Right atrium auricular region (tissue), 2 donors: Measurements from ENCODE around the gene GADL1. TPM values are rescaled to one million over a fixed set of nuclear protein-coding genes. Genes with fewer than 3 reads are reported as not detected.
A peak's percentile ranks its signal among the peaks of the same experiment; 100 is the strongest.

Experiments
- DNase-seq: peaks from one replicate; pipeline ENCODE4 v3.0.0-alpha.2; 2019; ENCODE audit warnings: low spot score
- H3K27ac ChIP-seq, 2 donors: fragments of 200-600 bp; sonication (generic); 1 replicate in 1 of 2; 2 replicates in 1 of 2; pipeline ENCODE4 v1.5.1; 2016 to 2019
- H3K27me3 ChIP-seq, 2 donors: fragments of 200-600 bp; sonication (generic); one replicate each; pipeline versions ENCODE4 v1.5.1 to v1.6.0; 2017 to 2019
- H3K36me3 ChIP-seq: fragments of 200-600 bp; sonication (generic); one replicate; pipeline ENCODE4 v1.5.1; 2016
- H3K4me1 ChIP-seq, 2 donors: fragments of 200-600 bp; sonication (generic); one replicate each; pipeline versions ENCODE4 v1.5.1 to v1.6.0; 2017 to 2019
- H3K4me3 ChIP-seq, 2 donors: fragments of 200-600 bp; sonication (generic); 1 replicate in 1 of 2; 2 replicates in 1 of 2; pipeline ENCODE4 v1.5.1; 2017 to 2019; ENCODE audit warnings: mild to moderate bottlenecking in 1 of 2, moderate library complexity in 1 of 2
- H3K9me3 ChIP-seq, 2 donors: fragments of 200-600 bp; sonication (generic); one replicate each; pipeline ENCODE4 v1.5.1; 2019
- total RNA-seq, 2 donors: library from RNA; depleted of rRNA; stranded (reverse); fragments of >200 nt; gene quantifications; one replicate each; pipeline ENCODE4 v1.1.0, GENCODE V29; 2016
- TF ChIP-seq, protein P1 (sequence below), 2 donors: fragments of 200-600 bp; sonication (generic); IDR thresholded peaks; one replicate each; pipeline ENCODE4 v1.5.1; 2019; ENCODE audit warnings: antibody characterized with exemption in 2 of 2

GADL1 gene
- total RNA-seq, 2 donors from 2014 or later = not detected

DNA sequence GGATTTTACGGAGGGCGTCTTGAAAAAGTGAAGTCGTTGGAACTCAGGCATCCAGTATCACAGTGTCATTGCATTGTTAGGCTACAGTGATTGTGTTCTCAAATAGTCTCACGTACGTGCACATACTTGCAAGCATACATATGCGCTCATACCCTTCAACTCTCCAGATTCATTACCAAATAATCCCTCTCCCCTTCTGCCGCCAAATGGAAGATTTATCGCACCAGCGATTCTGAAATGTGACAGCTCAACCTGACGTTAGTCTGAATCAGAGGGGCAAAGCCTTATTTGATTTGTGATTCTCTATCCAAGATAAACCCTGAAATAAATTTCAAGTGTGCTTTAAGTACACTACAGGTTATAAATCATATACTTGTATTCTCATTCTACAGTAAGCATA, 119.4 kb downstream of the GADL1 start:
- H3K27me3 ChIP-seq = no peaks in the 10 kb centered on the region
- H3K4me3 ChIP-seq = no peak overlapping the region
- no peaks in the 10 kb centered on the region for H3K36me3 ChIP-seq
- no peaks in the 10 kb centered on the region for H3K4me1 ChIP-seq
- H3K9me3 ChIP-seq = no peaks in the 10 kb centered on the region
- TF ChIP-seq, protein P1, sequence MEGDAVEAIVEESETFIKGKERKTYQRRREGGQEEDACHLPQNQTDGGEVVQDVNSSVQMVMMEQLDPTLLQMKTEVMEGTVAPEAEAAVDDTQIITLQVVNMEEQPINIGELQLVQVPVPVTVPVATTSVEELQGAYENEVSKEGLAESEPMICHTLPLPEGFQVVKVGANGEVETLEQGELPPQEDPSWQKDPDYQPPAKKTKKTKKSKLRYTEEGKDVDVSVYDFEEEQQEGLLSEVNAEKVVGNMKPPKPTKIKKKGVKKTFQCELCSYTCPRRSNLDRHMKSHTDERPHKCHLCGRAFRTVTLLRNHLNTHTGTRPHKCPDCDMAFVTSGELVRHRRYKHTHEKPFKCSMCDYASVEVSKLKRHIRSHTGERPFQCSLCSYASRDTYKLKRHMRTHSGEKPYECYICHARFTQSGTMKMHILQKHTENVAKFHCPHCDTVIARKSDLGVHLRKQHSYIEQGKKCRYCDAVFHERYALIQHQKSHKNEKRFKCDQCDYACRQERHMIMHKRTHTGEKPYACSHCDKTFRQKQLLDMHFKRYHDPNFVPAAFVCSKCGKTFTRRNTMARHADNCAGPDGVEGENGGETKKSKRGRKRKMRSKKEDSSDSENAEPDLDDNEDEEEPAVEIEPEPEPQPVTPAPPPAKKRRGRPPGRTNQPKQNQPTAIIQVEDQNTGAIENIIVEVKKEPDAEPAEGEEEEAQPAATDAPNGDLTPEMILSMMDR (IDR thresholded peaks at IDR 0.05) = no peak
- DNase-seq = no peak
- no peak overlapping the region for H3K27ac ChIP-seq

DNA sequence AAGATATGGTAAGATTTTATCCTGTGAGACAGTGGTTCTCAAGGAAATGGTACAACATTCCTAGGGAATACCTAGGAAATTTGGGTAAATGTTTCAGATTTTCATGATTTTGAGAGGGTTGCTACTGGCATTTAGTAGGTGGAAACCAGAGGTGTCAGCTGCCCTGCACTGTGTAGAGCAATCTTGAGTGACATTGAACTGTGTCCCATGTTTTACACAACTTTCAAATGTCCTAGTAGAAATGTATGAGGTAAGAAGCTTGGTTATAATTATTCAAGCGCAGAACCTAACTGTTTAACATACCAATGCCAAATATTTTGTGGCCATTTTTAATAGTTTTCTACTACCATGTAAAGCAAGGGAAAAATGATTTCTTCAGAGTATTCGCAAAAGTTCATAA, 120.4 kb downstream of the GADL1 start:
- Histone ChIP-seq H3K4me3 (no peak overlapping the region), H3K27ac (no peak overlapping the region), H3K9me3 (no peaks in the 10 kb centered on the region), H3K36me3 (no peaks in the 10 kb centered on the region), H3K4me1 (no peaks in the 10 kb centered on the region), H3K27me3 (no peaks in the 10 kb centered on the region)
- DNase-seq = no peak
- TF ChIP-seq, protein P1 (IDR thresholded peaks at IDR 0.05) = no peak

DNA sequence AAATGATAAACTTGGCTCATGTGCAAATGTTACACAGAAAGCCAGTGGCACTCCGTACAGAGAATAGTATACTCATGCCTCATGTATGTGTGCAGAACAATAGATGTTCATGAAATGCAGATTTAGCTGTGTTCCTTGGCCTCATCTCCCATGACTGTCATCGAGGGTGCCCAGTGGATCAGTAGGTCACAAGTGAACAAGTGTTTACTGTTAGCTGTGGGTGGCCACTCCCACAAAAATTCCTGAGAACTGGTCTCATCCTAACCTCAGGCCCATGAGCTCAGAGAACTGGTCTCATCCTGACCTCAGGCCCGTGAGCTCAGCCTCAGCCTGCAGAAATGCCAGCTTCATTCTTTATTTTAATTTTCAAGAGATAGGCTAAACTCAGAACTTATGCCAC, 124.1 kb downstream of the GADL1 start:
- Histone ChIP-seq H3K27me3 (no peaks in the 10 kb centered on the region), H3K4me1 (no peaks in the 10 kb centered on the region), H3K27ac (no peak overlapping the region), H3K4me3 (no peak overlapping the region), H3K36me3 (no peaks in the 10 kb centered on the region), H3K9me3 (no peaks in the 10 kb centered on the region)
- no peak for DNase-seq
- TF ChIP-seq, protein P1 (IDR thresholded peaks at IDR 0.05) = no peak

DNA sequence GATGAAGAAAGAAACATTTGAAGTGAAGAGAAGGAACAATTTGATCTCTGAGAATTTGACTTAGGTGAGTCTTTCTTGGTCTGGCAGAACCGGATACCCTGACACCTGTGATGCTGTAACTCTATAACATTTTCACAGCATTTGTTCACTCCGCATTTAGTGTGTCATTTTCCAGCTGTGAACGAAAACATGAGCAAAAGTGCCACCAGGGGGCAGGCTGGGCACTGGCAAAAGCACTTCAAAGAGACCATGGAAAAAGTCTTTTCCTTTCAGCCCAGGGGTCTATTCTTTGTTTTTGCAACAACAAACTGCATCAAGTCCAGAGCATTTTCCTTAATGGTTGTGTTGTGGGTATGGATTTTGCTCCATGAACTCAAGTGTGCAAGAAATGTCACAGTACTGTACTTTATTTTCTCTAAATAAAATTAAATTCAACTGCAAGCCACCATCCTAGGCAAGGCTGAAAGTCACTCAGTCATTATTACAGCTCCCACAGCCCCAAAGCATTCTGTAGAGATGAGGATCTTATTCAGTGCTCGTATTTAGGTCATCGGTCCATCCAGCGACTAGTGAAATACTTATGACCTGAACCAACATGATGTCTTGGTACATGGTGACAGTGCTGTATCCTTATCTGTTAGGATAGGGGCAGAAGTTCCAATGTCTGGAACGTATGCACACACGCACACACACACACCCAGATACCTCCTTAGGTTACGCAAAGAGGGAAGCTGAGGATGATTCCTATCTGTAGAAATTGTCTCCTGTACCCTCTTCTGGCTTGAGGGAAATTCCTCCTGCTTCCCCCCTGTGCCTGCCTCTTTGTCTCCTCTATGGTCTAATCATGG, 125.5 kb downstream of the GADL1 start:
- H3K36me3 ChIP-seq = no peaks in the 10 kb centered on the region
- no peaks in the 10 kb centered on the region for H3K9me3 ChIP-seq
- H3K27me3 ChIP-seq = no peaks in the 10 kb centered on the region
- DNase-seq = peak; percentile 77
- H3K4me1 ChIP-seq = no peaks in the 10 kb centered on the region
- H3K4me3 ChIP-seq = no peak overlapping the region
- TF ChIP-seq, protein P1 (IDR thresholded peaks at IDR 0.05) = peak; percentile 63 to 86
- H3K27ac ChIP-seq = no peak overlapping the region

DNA sequence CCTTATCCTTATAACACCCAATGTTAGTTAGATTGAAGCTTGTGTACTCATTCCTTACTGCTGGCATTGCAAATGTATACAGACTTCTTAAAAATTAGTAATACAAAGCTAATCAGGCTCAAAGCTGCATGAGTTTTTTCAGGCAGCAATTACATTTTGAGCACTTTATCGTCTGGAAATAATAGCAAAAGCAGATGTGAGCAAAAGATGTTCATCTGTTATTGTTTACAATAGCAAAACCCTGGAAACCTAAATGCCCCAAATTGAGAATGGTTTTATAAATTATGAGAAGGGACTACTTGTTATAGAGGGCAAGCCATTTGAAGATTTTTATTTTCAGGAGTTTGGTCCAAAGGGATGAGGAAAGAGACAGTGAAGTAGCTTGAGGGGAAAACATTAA, 126.4 kb downstream of the GADL1 start:
- H3K36me3 ChIP-seq = no peaks in the 10 kb centered on the region
- H3K4me1 ChIP-seq = no peaks in the 10 kb centered on the region
- H3K27ac ChIP-seq = no peak overlapping the region
- no peaks in the 10 kb centered on the region for H3K27me3 ChIP-seq
- H3K4me3 ChIP-seq = no peak overlapping the region
- TF ChIP-seq, protein P1 (IDR thresholded peaks at IDR 0.05) = no peak
- DNase-seq = no peak
- no peaks in the 10 kb centered on the region for H3K9me3 ChIP-seq

DNA sequence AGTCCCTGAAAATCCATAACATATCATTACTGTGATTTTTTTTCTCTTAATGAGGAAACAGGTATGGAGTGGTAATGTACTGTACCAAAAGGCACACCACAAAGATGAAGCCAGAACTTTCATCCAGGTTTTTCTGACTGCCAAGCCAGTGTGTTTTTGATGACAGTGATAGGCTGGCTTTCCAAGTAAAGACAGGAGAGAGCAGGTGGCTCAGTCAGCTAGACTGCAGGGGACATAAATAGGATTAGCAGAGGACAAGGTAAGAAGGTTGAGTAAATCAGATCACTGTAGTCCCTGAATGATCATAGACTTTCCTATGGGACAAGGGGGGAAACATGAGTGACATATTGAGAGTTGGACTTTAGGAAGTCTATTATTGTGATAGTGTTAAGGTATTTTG, 127.9 kb downstream of the GADL1 start:
- no peaks in the 10 kb centered on the region for H3K27me3 ChIP-seq
- H3K4me1 ChIP-seq = no peaks in the 10 kb centered on the region
- TF ChIP-seq, protein P1 (IDR thresholded peaks at IDR 0.05) = no peak
- H3K36me3 ChIP-seq = no peaks in the 10 kb centered on the region
- no peaks in the 10 kb centered on the region for H3K9me3 ChIP-seq
- no peak overlapping the region for H3K27ac ChIP-seq
- no peak for DNase-seq
- H3K4me3 ChIP-seq = no peak overlapping the region
